Muscle of leg (tissue), 16 donors: Measurements from ENCODE around the gene VAMP4. TPM values are rescaled to one million over a fixed set of nuclear protein-coding genes. Genes with fewer than 3 reads are reported as not detected.

Experiments used
- DNase-seq: peaks from one replicate; pipeline ENCODE4 v3.0.0; 2013
- H3K27ac ChIP-seq: one replicate; pipeline ENCODE4 v1.5.1; 2013; ENCODE audit warnings: mild to moderate bottlenecking, low read length, control low read depth
- H3K27me3 ChIP-seq: one replicate; pipeline ENCODE4 v1.6.1; 2013; ENCODE audit warnings: low read length; ENCODE audit not compliant: control insufficient read depth, insufficient read depth
- H3K36me3 ChIP-seq: one replicate; pipeline ENCODE4 v1.6.1; 2013; ENCODE audit warnings: low read length; ENCODE audit not compliant: control insufficient read depth, insufficient read depth
- H3K4me1 ChIP-seq: one replicate; pipeline ENCODE4 v1.6.1; 2013; ENCODE audit warnings: low read length; ENCODE audit not compliant: control insufficient read depth, insufficient read depth
- H3K4me3 ChIP-seq: one replicate; pipeline ENCODE4 v1.5.1; 2013; ENCODE audit warnings: low read length, control low read depth
- H3K9me3 ChIP-seq: replicated peaks from 2 replicates; pipeline ENCODE4 v1.6.1; 2013; ENCODE audit warnings: low read depth, low read length; ENCODE audit not compliant: control insufficient read depth
- WGBS: methylation state at CpG from one replicate; pipeline ENCODE4 v1.1.5; 2013; ENCODE audit warnings: missing lambda C conversion rate; ENCODE audit not compliant: insufficient coverage; 5-methylcytosine and 5-hydroxymethylcytosine counted together
- long read RNA-seq, 11 donors: transcript quantifications; one replicate each; lab custom pipeline, GENCODE V29; 2026
- polyA plus RNA-seq, 8 donors: library from polyadenylated mRNA; unstranded; fragments of 120-200 nt; gene quantifications; one replicate each; pipeline versions ENCODE4 v1.2.1 to v1.2.3, GENCODE V29; 2013; ENCODE audit warnings: inconsistent platforms in 1 of 8, low replicate concordance in 1 of 8; ENCODE audit not compliant: insufficient read length in 8 of 8, insufficient read depth in 1 of 8
- total RNA-seq: library from RNA; stranded (reverse); fragments of 120-200 nt; gene quantifications from one replicate; pipeline ENCODE4 v1.2.4, GENCODE V29; 2013

The VAMP4 gene, protein sequence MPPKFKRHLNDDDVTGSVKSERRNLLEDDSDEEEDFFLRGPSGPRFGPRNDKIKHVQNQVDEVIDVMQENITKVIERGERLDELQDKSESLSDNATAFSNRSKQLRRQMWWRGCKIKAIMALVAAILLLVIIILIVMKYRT
- total RNA-seq (5.5 TPM), polyA plus RNA-seq (10 to 100 TPM in 3 of 8 donors, 1 to 10 TPM in 5; 7.7 to 11.7 (median 8.4) TPM)
- long read RNA-seq, donor 1, full-length matches to known transcripts, result 2 of 2 reads
- long read RNA-seq, donor 1, partial matches to known transcripts, result 0 of 2 reads
- long read RNA-seq, donor 1, other reads (novel, unspliced or antisense), result 0 of 2 reads
- long read RNA-seq, donor 2, full-length matches to known transcripts, result 1 of 1 reads
- long read RNA-seq, donor 2, partial matches to known transcripts, result 0 of 1 reads
- long read RNA-seq, donor 2, other reads (novel, unspliced or antisense), result 0 of 1 reads
- long read RNA-seq, donor 3, full-length matches to known transcripts, result 2 of 2 reads
- long read RNA-seq, donor 3, partial matches to known transcripts, result 0 of 2 reads
- long read RNA-seq, donor 3, other reads (novel, unspliced or antisense), result 0 of 2 reads
- long read RNA-seq, donor 4, result 0 reads
- long read RNA-seq, donor 5, full-length matches to known transcripts, result 2 of 2 reads
- long read RNA-seq, donor 5, partial matches to known transcripts, result 0 of 2 reads
- long read RNA-seq, donor 5, other reads (novel, unspliced or antisense), result 0 of 2 reads
- long read RNA-seq, donor 6, full-length matches to known transcripts, result 2 of 2 reads
- long read RNA-seq, donor 6, partial matches to known transcripts, result 0 of 2 reads
- long read RNA-seq, donor 6, other reads (novel, unspliced or antisense), result 0 of 2 reads
- long read RNA-seq, donor 7, full-length matches to known transcripts, result 4 of 4 reads
- long read RNA-seq, donor 7, partial matches to known transcripts, result 0 of 4 reads
- long read RNA-seq, donor 7, other reads (novel, unspliced or antisense), result 0 of 4 reads
- long read RNA-seq, donor 8, full-length matches to known transcripts, result 2 of 2 reads
- long read RNA-seq, donor 8, partial matches to known transcripts, result 0 of 2 reads
- long read RNA-seq, donor 8, other reads (novel, unspliced or antisense), result 0 of 2 reads
- long read RNA-seq, donor 9, full-length matches to known transcripts, result 2 of 2 reads
- long read RNA-seq, donor 9, partial matches to known transcripts, result 0 of 2 reads
- long read RNA-seq, donor 9, other reads (novel, unspliced or antisense), result 0 of 2 reads
- long read RNA-seq, donor 10, full-length matches to known transcripts, result 5 of 5 reads
- long read RNA-seq, donor 10, partial matches to known transcripts, result 0 of 5 reads
- long read RNA-seq, donor 10, other reads (novel, unspliced or antisense), result 0 of 5 reads
- long read RNA-seq, donor 11, full-length matches to known transcripts, result 4 of 4 reads
- long read RNA-seq, donor 11, partial matches to known transcripts, result 0 of 4 reads
- long read RNA-seq, donor 11, other reads (novel, unspliced or antisense), result 0 of 4 reads

DNA sequence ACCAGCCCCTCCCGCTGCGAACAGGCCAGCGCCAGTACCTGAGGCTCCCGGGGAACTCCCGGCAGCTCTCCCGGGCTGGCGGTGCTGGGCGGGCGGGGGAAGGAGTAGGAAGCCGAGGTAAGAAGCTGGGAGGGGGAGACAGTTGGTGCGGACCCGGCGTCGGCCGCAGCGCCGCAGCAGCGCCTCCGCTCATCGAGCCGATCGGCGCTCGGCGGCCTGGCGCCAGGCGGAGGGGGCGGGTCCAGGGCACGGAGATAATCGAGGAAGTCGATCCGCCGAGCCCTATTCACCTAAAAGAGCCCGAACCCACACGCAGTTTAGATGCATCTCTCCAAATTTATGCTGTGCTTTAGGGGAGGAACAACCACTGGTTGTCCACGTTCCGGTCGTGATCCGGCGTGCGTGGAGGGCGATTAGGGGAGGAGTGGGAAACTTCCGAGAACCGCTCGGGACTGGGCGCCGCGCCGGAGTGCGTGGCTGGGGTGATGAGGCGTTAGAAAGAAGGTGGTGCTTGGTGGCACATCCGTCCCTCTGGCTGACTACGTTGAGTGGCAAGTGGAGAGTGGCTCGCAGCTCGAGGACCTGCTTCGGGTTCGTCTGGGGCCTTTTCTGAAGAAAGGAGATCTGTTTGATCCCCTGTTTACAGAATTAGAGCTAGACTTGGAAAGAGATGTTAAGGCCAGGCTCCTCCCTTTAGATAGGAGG, at the start of gene VAMP4:
TSS of gene VAMP4 (minus strand) at position 194 of the 705 bp plus-strand sequence. CDS start 3,651 bp downstream, outside the sequence.
- H3K4me1 ChIP-seq, result peaks cover 16% of the 10 kb centered on the region
- DNase-seq, result peak; percentile 96
- H3K27ac ChIP-seq, result peak within 1 kb of the TSS; percentile 99
- peak within 1 kb of the TSS; percentile 86 for H3K4me3 ChIP-seq
- H3K9me3 ChIP-seq, result no peaks in the 10 kb centered on the region
- WGBS, result 0% methylated on average over 42 of the region's 57 CpGs
- H3K27me3 ChIP-seq, result no peaks in the 10 kb centered on the region
- peaks cover 6% of the 10 kb centered on the region for H3K36me3 ChIP-seq

DNA sequence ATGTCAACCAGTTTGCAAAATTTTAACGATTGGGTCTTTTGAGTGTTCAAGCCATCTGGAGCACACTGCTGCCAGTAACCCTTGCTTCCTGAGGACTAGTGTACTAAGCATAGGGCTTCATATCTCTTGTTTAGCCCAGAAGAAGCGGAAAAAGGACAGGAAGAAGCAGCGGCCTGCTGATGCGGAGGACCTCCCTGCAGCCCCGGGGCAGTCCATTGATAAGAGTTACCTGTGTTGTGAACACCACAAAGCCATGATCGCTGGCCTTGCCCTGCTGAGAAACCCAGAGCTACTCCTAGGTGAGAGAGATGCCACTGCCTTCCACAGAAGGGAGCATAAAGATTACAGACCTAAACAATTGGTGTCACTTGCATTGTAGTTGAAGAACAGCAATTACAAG, 48.5 kb upstream of the VAMP4 start:
- no peak overlapping the region for H3K4me3 ChIP-seq
- no peaks in the 10 kb centered on the region for H3K9me3 ChIP-seq
- no peaks in the 10 kb centered on the region for H3K27me3 ChIP-seq
- H3K27ac ChIP-seq, result no peak overlapping the region
- 91% methylated on average over 6 of the region's 6 CpGs for WGBS
- DNase-seq, result no peak
- H3K36me3 ChIP-seq, result peaks cover 80% of the 10 kb centered on the region
- H3K4me1 ChIP-seq, result no peaks in the 10 kb centered on the region

DNA sequence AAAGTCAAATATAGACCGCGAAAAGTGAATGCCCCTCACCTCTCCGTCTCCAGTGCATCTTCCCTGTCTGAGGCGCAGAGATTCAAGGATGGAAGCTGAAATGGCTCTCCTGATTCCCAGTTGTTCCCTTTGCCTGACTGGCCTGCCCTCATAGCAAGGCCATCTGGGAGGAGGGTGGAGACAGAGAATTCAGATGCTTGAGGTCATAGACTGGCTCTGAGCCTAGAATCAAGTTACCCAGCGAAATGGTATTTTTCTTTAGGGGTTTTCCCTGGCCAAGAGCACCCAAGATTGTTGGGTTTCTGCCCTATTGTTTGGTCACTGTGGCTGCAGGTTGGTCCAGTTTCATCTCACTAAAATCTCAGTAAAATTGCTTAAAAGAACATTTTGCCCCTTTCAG, 46.8 kb upstream of the VAMP4 start:
- Histone ChIP-seq H3K4me3 (no peak overlapping the region), H3K27me3 (no peaks in the 10 kb centered on the region), H3K9me3 (no peaks in the 10 kb centered on the region), H3K4me1 (no peaks in the 10 kb centered on the region), H3K27ac (no peak overlapping the region), H3K36me3 (peaks cover 80% of the 10 kb centered on the region)
- WGBS, result 100% methylated on average over 4 of the region's 5 CpGs
- DNase-seq, result no peak

DNA sequence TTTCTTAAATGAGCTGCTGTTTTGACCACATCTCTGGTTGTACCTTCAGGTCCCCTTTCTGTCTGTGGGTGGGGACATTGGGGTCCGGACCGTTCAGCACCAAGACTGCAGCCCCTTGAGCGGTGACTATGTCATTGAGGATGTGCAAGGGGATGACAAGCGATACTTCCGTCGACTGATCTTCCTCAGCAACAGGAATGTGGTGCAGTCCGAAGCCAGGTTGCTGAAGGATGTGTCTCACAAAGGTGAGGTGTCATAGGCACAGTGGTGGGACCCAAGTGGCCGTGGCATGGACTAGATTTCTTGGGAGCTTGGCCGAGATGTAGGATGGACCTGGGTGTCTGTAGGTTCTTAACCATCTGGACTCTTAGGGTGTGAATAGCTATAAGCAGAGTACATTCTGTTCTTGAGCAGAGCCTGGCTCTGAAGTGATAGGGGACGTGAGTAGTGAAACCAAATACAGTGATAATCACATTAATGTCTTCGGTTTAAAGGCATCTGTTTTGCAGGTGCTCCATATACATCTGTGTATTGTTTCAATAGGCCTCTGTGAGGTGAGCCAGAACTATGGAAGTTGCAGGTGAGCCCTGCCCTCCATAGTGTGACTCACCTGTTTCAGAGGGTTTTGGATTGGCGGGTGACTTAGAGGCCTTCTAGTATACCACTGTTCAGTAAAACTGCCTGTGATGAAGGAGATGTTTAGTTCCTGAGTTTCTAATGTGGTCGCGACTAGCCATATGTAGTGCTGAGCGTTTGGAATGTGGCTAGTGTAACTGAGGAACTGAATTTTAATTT, 46.0 kb upstream of the VAMP4 start:
- Histone ChIP-seq H3K27me3 (no peaks in the 10 kb centered on the region), H3K36me3 (peaks cover 78% of the 10 kb centered on the region), H3K27ac (no peak overlapping the region), H3K4me1 (peaks cover 2% of the 10 kb centered on the region), H3K4me3 (no peak overlapping the region), H3K9me3 (no peaks in the 10 kb centered on the region)
- no peak for DNase-seq
- WGBS, result 91% methylated on average over 9 of the region's 15 CpGs

DNA sequence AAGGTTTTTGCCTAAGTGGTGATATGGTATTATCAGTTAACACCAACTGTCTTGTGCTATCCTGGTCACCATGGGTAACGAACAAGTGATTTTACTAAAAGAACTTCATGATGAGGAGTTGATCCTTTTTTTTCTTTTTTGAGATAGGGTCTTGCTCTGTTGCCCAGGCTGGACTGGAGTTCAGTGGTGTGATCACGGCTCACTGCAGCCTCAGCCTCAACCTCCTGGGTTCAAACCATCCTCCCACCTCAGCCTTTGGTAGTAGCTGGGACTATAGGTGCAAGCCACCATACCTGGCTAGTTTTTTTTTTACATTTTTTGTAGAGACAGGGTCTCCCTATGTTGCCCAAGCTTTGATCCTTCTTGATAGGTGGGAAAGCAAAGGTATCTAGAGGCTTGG, 44.7 kb upstream of the VAMP4 start:
- Histone ChIP-seq H3K27me3 (no peaks in the 10 kb centered on the region), H3K36me3 (peaks cover 65% of the 10 kb centered on the region), H3K9me3 (no peaks in the 10 kb centered on the region), H3K4me3 (no peak overlapping the region), H3K27ac (no peak overlapping the region), H3K4me1 (peaks cover 11% of the 10 kb centered on the region)
- WGBS, result no CpG with 5 or more reads among the region's 2 CpGs
- no peak for DNase-seq

DNA sequence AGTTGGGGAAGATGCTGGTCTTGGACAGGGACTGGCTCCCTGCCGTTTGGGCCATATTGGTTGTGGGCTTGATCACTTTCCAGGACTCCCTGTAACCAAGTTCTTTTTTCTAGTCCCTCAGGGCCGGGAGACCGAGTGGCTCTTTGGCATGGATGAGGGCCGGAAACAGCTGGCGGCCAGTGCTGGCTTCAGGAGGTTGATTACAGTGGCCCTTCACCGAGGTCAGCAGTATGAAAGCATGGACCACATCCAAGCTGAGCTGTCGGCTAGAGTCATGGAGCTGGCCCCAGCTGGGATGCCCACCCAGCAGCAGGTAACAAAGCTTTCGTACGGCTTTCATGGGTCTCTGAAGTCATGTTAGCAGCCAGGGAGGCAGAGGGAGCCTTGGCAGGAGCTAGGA, 43.9 kb upstream of the VAMP4 start:
- H3K4me3 ChIP-seq, result no peak overlapping the region
- 90% methylated on average over 8 of the region's 9 CpGs for WGBS
- H3K27ac ChIP-seq, result no peak overlapping the region
- no peak for DNase-seq
- H3K4me1 ChIP-seq, result peaks cover 11% of the 10 kb centered on the region
- no peaks in the 10 kb centered on the region for H3K27me3 ChIP-seq
- H3K9me3 ChIP-seq, result no peaks in the 10 kb centered on the region
- H3K36me3 ChIP-seq, result peaks cover 60% of the 10 kb centered on the region

DNA sequence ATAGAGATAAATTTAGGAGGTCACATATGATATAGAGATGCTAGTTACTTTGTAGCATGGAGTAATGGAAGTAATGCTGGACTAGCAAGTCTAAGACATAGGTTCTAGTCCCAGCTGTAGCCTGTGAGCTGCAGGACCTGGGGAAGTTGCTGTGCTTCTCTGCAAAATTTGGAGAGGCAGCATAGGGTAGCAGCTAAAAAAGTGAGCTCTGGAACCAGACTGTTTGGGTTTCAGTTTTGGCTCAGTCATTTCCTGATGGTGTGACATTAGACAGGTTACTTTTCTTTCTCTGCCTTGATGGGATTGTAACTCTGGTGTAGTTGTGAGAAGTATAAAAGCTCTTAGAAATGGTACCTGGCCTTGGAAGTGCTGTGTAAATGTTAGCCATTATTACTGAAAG, 42.9 kb upstream of the VAMP4 start:
- Histone ChIP-seq H3K27me3 (no peaks in the 10 kb centered on the region), H3K4me3 (no peak overlapping the region), H3K9me3 (no peaks in the 10 kb centered on the region), H3K4me1 (peaks cover 15% of the 10 kb centered on the region), H3K27ac (no peak overlapping the region), H3K36me3 (peaks cover 53% of the 10 kb centered on the region)
- no peak for DNase-seq

DNA sequence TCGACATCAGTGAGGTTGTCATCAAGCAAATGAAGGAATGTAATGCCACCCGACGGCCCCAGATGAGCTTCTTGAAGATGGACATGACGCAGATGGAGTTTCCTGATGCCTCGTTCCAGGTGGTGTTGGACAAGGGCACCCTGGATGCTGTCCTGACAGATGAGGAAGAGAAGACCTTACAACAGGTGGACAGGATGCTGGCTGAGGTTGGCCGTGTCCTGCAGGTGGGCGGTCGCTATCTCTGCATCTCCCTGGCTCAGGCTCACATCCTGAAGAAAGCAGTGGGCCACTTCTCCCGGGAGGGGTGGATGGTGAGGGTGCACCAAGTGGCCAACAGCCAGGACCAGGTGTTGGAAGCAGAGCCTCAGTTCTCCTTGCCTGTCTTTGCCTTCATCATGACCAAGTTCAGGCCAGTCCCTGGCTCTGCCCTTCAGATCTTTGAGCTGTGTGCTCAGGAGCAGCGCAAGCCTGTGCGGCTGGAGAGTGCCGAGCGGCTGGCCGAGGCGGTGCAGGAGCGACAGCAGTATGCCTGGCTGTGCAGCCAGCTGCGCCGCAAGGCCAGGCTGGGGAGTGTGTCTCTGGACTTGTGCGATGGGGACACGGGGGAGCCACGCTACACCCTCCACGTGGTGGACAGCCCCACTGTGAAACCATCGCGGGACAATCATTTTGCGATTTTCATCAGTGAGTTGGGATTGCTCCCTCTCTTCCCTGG, 42.1 kb upstream of the VAMP4 start:
- Histone ChIP-seq H3K4me1 (peaks cover 15% of the 10 kb centered on the region), H3K36me3 (peaks cover 47% of the 10 kb centered on the region), H3K9me3 (no peaks in the 10 kb centered on the region), H3K27ac (no peak overlapping the region), H3K27me3 (no peaks in the 10 kb centered on the region), H3K4me3 (no peak overlapping the region)
- WGBS, result 89% methylated on average over 18 of the region's 25 CpGs
- no peak for DNase-seq
